ENCODE measurements around the gene ZNRF3.
A peak's percentile ranks its signal among the peaks of the same experiment; 100 is the strongest.
"Not testable (repeated sequence)": the region's sequence is repeated elsewhere in the genome, so short reads cannot be mapped to it uniquely, and the experiment has no call there.

ZNRF3 gene

GRCh38 chr22:28903080-28903479, 19.7 kb downstream of the ZNRF3 start:
- Histone ChIP-seq H3K4me3 (ENCODE audit: low read length) (no peak overlapping the region), H3K27me3 (ENCODE audit: control insufficient read depth, insufficient read depth, low read length) (no peaks in the 10 kb centered on the region), H3K4me1 (ENCODE audit: control insufficient read depth, insufficient read depth, low read length) (peaks cover 29% of the 10 kb centered on the region), H3K36me3 (ENCODE audit: control insufficient read depth, insufficient read depth, low read length) (no peaks in the 10 kb centered on the region), H3K27ac (ENCODE audit: low read depth, low read length) (no peak overlapping the region), H3K9ac (ENCODE audit: low read length) (no peak overlapping the region)

- Histone ChIP-seq H3K36me3 (ENCODE audit: control insufficient read depth, insufficient read depth, low read length) (no peaks in the 10 kb centered on the region), H3K4me3 (ENCODE audit: low read length) (peak overlapping the region; percentile 34), H3K27me3 (ENCODE audit: control insufficient read depth, insufficient read depth, low read length) (no peaks in the 10 kb centered on the region), H3K9ac (ENCODE audit: low read length) (no peak overlapping the region), H3K27ac (ENCODE audit: low read depth, low read length) (peak overlapping the region; percentile 60), H3K4me1 (ENCODE audit: control insufficient read depth, insufficient read depth, low read length) (peaks cover 29% of the 10 kb centered on the region)
Measured at GRCh38 chr22:28903729-28904128, 20.4 kb downstream of the ZNRF3 start.

GRCh38 chr22:28904211-28904896, 21.0 kb downstream of the ZNRF3 start:
- H3K4me3 ChIP-seq (ENCODE audit: low read length), result no peak overlapping the region
- no peaks in the 10 kb centered on the region for H3K27me3 ChIP-seq (ENCODE audit: control insufficient read depth, insufficient read depth, low read length)
- H3K36me3 ChIP-seq (ENCODE audit: control insufficient read depth, insufficient read depth, low read length), result no peaks in the 10 kb centered on the region
- H3K27ac ChIP-seq (ENCODE audit: low read depth, low read length), result peak overlapping the region; percentile 60
- H3K4me1 ChIP-seq (ENCODE audit: control insufficient read depth, insufficient read depth, low read length), result peaks cover 29% of the 10 kb centered on the region
- H3K9ac ChIP-seq (ENCODE audit: low read length), result no peak overlapping the region

GRCh38 chr22:28905256-28905832, 22.0 kb downstream of the ZNRF3 start:
- Histone ChIP-seq H3K9ac (ENCODE audit: low read length) (no peak overlapping the region), H3K27ac (ENCODE audit: low read depth, low read length) (peak overlapping the region; percentile 60), H3K36me3 (ENCODE audit: control insufficient read depth, insufficient read depth, low read length) (no peaks in the 10 kb centered on the region), H3K4me1 (ENCODE audit: control insufficient read depth, insufficient read depth, low read length) (peaks cover 29% of the 10 kb centered on the region), H3K4me3 (ENCODE audit: low read length) (no peak overlapping the region), H3K27me3 (ENCODE audit: control insufficient read depth, insufficient read depth, low read length) (no peaks in the 10 kb centered on the region)

DNA sequence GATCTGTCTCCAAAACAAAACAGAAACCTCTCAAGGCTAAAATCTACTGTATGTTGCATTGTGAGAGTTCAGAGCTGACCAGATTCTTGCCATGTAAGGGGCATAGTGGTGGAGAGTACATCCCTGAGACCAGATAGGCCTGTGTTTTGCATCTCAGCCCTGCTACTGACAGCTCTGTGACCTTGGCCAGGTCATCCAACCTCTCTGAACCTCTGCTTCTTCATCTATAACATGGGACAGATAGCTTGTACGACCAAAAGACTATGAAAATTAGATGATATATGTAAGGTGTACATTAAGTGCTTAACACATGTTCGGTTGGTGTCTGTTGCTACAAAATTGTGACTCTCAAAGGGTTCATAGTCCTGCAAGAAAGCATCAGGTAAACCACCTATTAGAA, 22.9 kb downstream of the ZNRF3 start:
- no peak overlapping the region for H3K9ac ChIP-seq (ENCODE audit: low read length)
- no peak overlapping the region for H3K4me3 ChIP-seq (ENCODE audit: low read length)
- peak overlapping the region; percentile 11 for H3K27ac ChIP-seq (ENCODE audit: low read depth, low read length)
- H3K27me3 ChIP-seq (ENCODE audit: control insufficient read depth, insufficient read depth, low read length), result no peaks in the 10 kb centered on the region
- no peaks in the 10 kb centered on the region for H3K36me3 ChIP-seq (ENCODE audit: control insufficient read depth, insufficient read depth, low read length)
- peaks cover 33% of the 10 kb centered on the region for H3K4me1 ChIP-seq (ENCODE audit: control insufficient read depth, insufficient read depth, low read length)

DNA sequence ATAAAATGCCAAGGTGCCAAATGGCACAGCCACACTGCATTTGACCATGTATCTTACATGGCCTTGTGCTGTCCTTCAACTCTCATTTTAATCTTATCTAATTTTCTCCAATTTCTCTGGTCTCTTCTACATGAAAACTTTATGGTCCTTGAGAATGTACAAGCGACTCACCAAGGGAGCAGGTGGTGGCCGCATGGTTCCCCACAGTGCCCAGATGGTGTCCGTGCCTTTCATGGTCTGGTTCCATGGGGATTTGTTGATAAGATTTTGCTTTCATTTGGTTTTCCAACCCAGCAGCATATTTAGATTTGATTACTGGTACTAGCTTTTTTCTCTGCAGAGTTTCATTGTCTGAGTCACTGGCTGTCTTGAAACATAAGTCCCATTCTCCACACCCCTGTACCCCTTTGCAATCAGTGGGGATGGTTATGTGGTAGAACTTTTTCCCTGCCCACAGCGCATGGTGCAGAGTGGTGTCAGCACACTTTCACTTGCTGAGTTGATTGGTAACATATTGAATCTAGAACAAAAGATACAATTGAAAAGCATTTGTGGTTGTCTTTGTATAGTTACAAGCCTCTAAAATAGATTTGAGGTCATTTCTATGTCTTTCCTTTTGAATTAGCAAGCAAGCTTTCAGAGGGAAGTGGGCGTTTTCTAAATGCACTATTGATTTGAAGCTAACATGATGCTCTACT, 24.1 kb downstream of the ZNRF3 start:
- no peak overlapping the region for H3K27ac ChIP-seq (ENCODE audit: low read depth, low read length)
- no peak overlapping the region for H3K4me3 ChIP-seq (ENCODE audit: low read length)

GRCh38 chr22:28908810-28909209, 25.4 kb downstream of the ZNRF3 start:
- H3K4me1 ChIP-seq (ENCODE audit: control insufficient read depth, insufficient read depth, low read length), result peaks cover 38% of the 10 kb centered on the region
- not testable (repeated sequence) for H3K9ac ChIP-seq (ENCODE audit: low read length); H3K27ac ChIP-seq (ENCODE audit: low read depth, low read length); H3K27me3 ChIP-seq (ENCODE audit: control insufficient read depth, insufficient read depth, low read length); H3K36me3 ChIP-seq (ENCODE audit: control insufficient read depth, insufficient read depth, low read length); H3K4me3 ChIP-seq (ENCODE audit: low read length)

More for the DNA sequence above, 24.1 kb downstream of the ZNRF3 start:
- peaks cover 44% of the 10 kb centered on the region for H3K4me1 ChIP-seq (ENCODE audit: control insufficient read depth, insufficient read depth, low read length)
- H3K27me3 ChIP-seq (ENCODE audit: control insufficient read depth, insufficient read depth, low read length), result no peaks in the 10 kb centered on the region
- H3K9ac ChIP-seq (ENCODE audit: low read length), result no peak overlapping the region
- no peaks in the 10 kb centered on the region for H3K36me3 ChIP-seq (ENCODE audit: control insufficient read depth, insufficient read depth, low read length)

DNA sequence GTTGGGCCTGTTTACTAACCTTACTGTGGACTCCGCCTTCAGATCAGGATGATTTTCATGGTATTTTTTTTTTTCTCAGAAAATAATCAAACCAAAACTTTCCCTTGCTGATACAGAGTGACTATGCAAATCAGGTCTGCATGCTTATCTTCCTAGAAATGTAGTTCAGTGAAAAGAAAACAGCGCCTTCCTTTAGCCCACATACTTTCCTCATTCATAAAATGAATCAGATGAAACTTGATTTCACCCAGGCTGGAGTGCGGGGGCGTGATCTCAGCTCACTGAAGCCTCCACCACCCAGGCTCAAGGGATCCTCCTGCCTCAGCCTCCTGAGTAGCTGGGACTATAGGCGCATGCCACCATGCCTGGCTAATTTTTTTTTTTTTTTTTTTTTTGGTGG, 26.0 kb downstream of the ZNRF3 start:
- H3K27ac ChIP-seq (ENCODE audit: low read depth, low read length), result no peak overlapping the region
- no peak overlapping the region for H3K4me3 ChIP-seq (ENCODE audit: low read length)
- peaks cover 33% of the 10 kb centered on the region for H3K4me1 ChIP-seq (ENCODE audit: control insufficient read depth, insufficient read depth, low read length)
- no peaks in the 10 kb centered on the region for H3K27me3 ChIP-seq (ENCODE audit: control insufficient read depth, insufficient read depth, low read length)
- no peaks in the 10 kb centered on the region for H3K36me3 ChIP-seq (ENCODE audit: control insufficient read depth, insufficient read depth, low read length)
- H3K9ac ChIP-seq (ENCODE audit: low read length), result no peak overlapping the region

DNA sequence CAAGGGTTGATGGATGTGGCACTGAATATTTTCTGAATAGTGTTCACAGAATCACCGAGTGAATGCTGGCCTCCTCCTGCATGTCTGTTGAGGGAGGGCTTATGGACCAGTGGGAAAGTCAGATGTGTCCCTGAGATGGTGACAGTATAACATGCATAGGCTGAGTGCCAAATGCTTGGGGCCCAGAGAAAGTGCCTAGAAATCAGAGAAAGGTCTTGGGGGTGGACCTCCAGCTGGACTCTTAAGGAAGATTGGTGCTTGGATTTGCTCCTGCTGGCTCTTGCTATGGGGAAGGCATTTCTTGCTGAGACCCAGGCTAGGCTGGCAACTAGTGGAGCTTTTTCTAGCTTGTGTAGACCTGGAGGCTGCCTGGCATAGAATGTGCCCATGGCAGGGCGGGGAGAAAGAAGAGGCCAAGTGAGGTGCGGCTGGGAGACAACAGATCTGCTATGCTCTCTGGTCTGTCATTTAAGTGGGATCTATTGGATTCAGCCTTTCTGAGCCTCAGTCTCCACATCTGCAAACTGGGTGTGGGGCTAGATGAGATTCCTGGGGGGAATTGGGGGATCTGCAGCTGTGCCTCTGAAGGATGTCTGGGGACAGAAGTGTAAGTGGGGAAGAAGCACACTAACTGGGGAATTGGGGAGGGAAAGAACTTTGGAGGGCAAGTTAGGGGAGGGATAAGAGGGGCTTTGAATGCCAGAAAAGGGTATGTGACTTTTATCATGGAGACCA, 27.4 kb downstream of the ZNRF3 start:
- Histone ChIP-seq H3K9ac (ENCODE audit: low read length) (no peak overlapping the region), H3K4me1 (ENCODE audit: control insufficient read depth, insufficient read depth, low read length) (peaks cover 20% of the 10 kb centered on the region), H3K27me3 (ENCODE audit: control insufficient read depth, insufficient read depth, low read length) (no peaks in the 10 kb centered on the region), H3K27ac (ENCODE audit: low read depth, low read length) (no peak overlapping the region), H3K4me3 (ENCODE audit: low read length) (no peak overlapping the region), H3K36me3 (ENCODE audit: control insufficient read depth, insufficient read depth, low read length) (no peaks in the 10 kb centered on the region)

GRCh38 chr22:28911304-28911690, 27.9 kb downstream of the ZNRF3 start:
- H3K4me1 ChIP-seq (ENCODE audit: control insufficient read depth, insufficient read depth, low read length), result peaks cover 22% of the 10 kb centered on the region
- H3K9ac ChIP-seq (ENCODE audit: low read length), result no peak overlapping the region
- H3K4me3 ChIP-seq (ENCODE audit: low read length), result no peak overlapping the region
- H3K27me3 ChIP-seq (ENCODE audit: control insufficient read depth, insufficient read depth, low read length), result no peaks in the 10 kb centered on the region
- H3K27ac ChIP-seq (ENCODE audit: low read depth, low read length), result peak overlapping the region; percentile 73
- H3K36me3 ChIP-seq (ENCODE audit: control insufficient read depth, insufficient read depth, low read length), result no peaks in the 10 kb centered on the region

GRCh38 chr22:28911777-28912669, 28.7 kb downstream of the ZNRF3 start:
- H3K9ac ChIP-seq (ENCODE audit: low read length), result no peak overlapping the region
- H3K36me3 ChIP-seq (ENCODE audit: control insufficient read depth, insufficient read depth, low read length), result no peaks in the 10 kb centered on the region
- peaks cover 29% of the 10 kb centered on the region for H3K4me1 ChIP-seq (ENCODE audit: control insufficient read depth, insufficient read depth, low read length)
- H3K27ac ChIP-seq (ENCODE audit: low read depth, low read length), result peak overlapping the region; percentile 73
- no peaks in the 10 kb centered on the region for H3K27me3 ChIP-seq (ENCODE audit: control insufficient read depth, insufficient read depth, low read length)
- H3K4me3 ChIP-seq (ENCODE audit: low read length), result no peak overlapping the region
